Measurements from ENCODE around the gene DEGS2.
A peak's percentile ranks its signal among the peaks of the same experiment; 100 is the strongest.

The DEGS2 gene

GRCh38 chr14:100130521-100130920, 28.9 kb downstream of the DEGS2 start:
- DNase-seq: no peak

- no peak for DNase-seq
These were observed 30.3 kb downstream of the DEGS2 start for GRCh38 chr14:100129161-100129589.

- no peak for DNase-seq
These were observed 30.8 kb downstream of the DEGS2 start for GRCh38 chr14:100128688-100129087.

- DNase-seq: no peak
These were observed 31.5 kb downstream of the DEGS2 start for GRCh38 chr14:100127853-100128455.

- DNase-seq: no peak
These were observed 33.0 kb downstream of the DEGS2 start for GRCh38 chr14:100126401-100126800.

- DNase-seq: no peak
These were observed 34.8 kb downstream of the DEGS2 start for GRCh38 chr14:100124551-100125088.

DNA sequence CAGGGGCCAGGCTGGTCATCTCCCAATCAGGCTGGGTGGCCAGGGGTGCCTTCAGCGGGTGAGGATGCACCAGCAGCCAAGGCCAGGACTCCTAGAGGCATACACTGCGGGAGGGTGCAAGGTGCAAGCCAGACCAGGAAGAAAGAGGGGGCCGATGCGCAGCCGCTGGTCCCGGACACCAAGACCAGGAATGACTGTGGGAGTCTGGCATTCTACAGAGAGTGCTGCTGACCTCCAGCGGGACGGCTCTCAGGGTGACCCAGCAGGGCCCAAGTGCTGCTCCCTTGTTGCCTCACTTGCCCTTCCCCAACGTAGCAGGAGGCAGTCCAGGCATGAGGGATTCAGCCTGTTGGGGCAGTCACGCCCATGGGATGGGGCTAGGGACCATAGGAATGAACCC, 35.8 kb downstream of the DEGS2 start:
- DNase-seq: no peak

GRCh38 chr14:100122481-100123223, 36.8 kb downstream of the DEGS2 start:
- DNase-seq: no peak

GRCh38 chr14:100121643-100122480, 37.6 kb downstream of the DEGS2 start:
- no peak for DNase-seq

DNA sequence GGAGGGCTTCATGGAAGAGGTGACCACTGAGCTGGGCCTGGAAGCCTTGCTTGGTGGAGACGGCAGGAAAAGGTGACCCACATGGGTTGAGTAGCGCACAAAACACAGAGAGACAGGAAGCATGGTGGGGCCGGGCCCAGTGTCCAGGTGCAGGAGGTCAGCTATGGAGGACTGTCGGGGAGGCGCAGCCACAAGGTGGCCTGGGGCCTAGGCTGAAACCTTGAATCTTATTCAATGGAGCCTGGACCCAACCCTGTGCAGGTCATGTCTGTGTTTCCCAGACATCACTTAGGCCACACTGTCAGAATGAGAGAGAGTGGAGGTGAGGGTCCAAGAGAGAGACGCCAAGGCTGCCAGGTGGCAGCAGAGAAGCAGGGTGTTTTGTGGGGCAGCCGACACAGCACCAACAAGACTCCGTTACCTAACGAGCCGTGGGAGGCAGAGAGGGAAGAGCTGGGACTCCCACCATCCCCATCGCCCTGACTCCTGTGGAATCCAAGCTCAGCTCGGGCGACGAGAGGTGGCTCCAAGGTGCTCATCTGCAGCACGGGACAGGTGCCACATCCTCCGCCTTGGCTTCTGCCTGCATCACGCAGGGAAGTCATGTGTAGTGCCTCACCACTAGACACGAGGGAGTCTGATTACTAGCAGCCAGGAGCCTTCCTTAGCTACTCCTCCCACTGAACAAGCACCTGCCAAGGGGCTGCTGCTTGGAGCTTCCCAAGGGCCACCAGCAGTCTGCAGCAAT, 38.7 kb downstream of the DEGS2 start:
- no peak for DNase-seq

GRCh38 chr14:100119251-100119650, 40.2 kb downstream of the DEGS2 start:
- DNase-seq: no peak

GRCh38 chr14:100118396-100119011, 40.9 kb downstream of the DEGS2 start:
- DNase-seq: peak in 1 of 2 experiments; percentile 17

- DNase-seq: no peak
These were observed 41.6 kb downstream of the DEGS2 start for GRCh38 chr14:100117633-100118395.

DNA sequence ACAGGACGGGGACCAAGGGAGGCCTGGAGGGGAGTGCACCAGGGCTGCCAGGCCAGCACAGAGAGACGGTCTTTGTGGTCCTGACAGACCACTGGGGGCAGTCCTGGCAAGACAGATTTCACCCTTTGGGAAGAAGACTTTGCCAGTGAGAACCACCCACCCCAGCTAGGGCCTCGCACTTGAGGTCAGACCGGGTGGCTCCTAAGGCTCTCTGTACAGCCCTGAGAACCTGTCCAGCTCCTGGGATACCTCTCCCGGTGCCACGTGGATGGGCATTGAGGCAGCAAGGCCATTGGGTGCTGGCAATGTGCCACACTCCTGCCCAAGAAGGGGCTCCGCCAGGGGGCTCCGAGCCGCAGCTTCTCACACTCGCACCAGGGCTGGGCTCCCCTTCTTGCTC, 42.4 kb downstream of the DEGS2 start:
- no peak for DNase-seq

- no peak for DNase-seq
These were observed 43.3 kb downstream of the DEGS2 start for GRCh38 chr14:100116134-100116533.

GRCh38 chr14:100115726-100116125, 43.7 kb downstream of the DEGS2 start:
- DNase-seq: no peak

DNA sequence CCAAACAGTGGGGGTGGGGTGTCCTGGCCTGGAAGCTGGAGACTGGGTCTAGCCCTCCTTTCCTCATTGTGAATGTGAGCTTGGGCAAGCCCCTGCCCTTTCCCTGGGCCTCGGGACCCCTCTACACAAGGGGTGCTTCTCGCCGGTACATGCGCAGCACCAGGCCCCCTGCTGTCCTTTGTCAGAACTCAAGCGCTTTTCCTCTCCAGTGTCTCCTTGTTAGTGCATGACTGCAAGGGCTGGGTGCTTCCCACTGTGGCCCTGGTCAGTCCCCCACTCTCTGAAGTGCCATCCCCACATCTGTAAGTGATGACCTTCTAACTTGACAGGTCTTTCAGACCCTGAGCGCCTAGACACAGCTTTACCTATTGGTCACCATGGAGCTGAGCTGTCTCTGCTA, 44.2 kb downstream of the DEGS2 start:
- DNase-seq: no peak

- no peak for DNase-seq
These were observed 45.2 kb downstream of the DEGS2 start for GRCh38 chr14:100114109-100114765.

- DNase-seq: no peak
These were observed 47.3 kb downstream of the DEGS2 start for GRCh38 chr14:100111931-100112704.

DNA sequence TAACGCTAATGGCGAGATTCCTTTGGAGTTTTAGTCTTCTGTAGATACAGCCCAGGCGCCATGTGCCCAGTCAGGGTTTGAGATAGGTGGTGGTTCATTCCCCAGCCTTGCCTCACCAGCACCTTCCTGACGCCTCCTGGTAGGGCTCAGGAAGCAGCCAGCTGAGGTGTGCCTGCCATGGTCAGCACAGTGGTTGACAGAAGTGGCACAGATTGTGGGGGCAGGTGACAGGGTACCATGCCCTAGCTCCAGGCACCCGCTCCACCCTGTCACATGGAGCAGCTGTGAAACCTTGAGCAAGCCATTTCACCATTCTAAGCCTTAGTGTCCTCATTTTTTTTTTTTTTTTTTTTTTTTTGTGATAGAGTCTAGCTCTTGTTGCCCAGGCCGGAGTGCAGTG, 48.6 kb downstream of the DEGS2 start:
- DNase-seq: no peak

Data from activated CD4-positive, alpha-beta T cell treated with anti-CD3 and anti-CD28 coated beads, Interleukin-2, amount 50 U/mL, for 4 hours (primary cell).